Stimulated activated CD4-positive, alpha-beta T cell treated with anti-CD3 and anti-CD28 coated beads, Interleukin-1b, Interleukin-23, amount 100 ng/mL, for 4 hours (primary cell): ENCODE data around the gene TNS1.

Experiments used
- DNase-seq, 2 donors: peaks; one replicate each; pipeline ENCODE4 v3.0.0-alpha.2; 2020; ENCODE audit warnings: low read depth in 2 of 2

TNS1 gene

DNA sequence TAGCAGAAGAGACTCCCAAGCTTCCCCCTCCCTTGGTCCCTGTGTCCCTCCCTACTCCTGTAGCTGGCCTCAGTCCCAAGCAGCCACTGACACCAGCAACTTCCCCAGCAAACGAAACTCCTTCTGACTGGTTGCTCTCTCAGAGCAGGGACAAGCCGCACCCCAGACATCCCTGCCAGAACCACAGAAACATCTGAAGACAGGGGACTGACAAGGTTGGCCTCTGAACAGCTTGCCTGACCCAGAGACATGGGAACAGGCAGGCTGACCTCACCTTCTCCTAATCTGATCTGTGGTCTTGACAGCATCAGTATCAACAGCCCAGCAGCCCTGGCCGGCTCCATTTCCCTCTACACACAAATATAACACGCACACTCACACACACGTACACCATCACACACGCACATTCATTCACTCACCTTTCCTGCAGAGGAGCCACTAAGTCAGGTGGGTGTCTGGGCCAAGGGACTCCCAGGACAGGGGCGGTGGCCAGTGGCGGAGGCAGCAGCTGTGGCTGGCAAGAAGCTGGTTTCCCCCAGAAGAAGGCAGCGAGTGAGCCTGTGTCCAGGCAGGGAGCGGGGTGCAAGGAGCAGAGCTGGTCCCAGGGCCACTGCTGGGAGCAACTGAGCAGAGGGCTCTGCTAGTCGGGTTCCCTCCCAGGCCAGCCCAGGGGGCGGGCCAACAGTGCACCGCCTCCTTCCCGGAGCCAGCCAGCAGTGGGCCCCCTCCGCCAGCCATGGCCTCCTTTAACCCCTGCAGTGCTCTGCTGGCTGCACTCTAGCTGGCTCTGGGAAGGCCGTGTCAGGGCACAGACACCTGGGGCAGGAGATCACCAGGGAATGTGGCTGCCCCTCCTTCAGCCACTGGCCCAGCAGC, 59.1 kb downstream of the TNS1 start:
- DNase-seq = no peak

DNA sequence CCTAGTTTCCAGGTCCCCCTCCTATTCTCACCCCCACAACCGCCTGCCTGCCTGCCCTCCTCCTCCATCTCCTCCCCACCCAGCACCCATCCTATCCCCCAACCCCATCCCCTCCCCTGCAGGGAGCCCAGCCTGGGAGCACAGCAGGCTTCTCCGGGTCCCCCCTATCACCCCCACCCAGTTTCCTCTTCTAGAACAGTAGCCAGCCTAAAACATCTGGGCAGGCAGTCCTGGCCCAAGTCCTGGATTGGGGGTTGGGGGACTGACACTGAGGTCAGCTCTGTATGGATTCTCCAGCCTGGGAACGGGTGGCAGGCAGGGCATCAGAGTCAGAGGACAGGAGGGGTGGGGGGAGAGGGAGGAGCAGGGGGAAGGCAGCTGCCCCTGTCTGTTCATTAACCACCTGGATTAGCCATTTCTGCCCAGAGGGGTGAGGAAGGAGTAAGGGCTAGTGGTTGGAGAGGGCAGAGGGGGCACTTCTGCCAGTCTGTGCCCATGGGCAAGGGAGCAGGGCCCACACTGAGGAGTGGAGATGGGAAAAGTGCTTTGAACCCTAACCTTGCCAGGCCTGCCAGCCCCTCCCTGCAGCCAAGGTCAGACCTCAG, 60.0 kb downstream of the TNS1 start:
- DNase-seq = no peak

- DNase-seq = no peak
These were observed 60.7 kb downstream of the TNS1 start for GRCh38 chr2:217941886-217942728.

GRCh38 chr2:217941339-217941738, 61.5 kb downstream of the TNS1 start:
- no peak for DNase-seq

GRCh38 chr2:217940261-217941220, 62.3 kb downstream of the TNS1 start:
- no peak for DNase-seq

DNA sequence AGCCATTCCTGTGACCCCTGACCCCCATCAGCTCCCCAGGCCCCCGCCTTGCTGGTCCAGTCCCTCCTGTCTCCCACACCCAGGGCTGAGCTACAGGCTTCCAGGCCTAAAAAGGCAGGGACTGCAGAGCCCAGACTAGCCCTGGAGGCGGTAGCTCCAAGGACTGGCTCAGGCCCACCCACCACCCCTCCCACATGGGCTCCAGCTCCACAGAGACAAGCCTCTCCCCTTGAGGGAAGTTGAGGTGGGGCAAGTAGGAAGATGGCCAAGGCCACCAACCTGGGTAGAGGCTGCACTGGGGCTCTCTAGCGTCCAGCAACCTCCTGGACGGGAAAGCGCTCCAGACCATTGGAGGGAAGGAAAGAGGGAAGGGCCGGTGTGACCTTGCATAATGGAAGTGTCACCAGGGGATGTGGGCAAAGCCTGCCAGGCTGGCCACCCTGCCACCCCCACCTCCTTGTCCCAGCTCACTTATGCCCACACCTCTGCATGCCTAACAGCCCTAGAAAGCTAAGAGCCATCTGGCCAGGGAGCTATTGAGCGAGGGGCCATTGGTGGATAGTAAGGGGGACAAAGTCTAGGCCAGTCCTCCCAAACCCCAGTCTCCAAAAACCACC, 63.1 kb downstream of the TNS1 start:
- no peak for DNase-seq

DNA sequence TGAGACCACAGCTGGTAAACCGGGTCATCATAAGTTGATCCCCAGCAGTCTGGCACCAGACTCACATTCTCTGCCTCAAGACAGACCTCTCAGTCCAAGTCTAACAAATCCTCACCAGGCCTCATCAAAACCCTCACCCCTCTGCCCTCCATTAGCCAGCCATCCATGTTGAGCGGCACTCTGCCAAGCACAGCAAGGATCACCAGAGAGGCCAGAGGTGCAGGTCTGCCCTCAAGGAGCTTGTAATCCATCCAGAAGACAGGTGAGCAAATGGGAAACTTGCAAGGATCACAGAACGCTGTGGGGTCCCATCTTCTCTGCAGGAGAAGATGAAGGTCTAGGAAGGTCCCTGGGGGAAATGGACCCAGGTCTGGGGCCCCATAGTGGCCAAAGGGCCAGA, 63.6 kb downstream of the TNS1 start:
- no peak for DNase-seq

- DNase-seq = no peak
These were observed 64.8 kb downstream of the TNS1 start for GRCh38 chr2:217938036-217938435.

DNA sequence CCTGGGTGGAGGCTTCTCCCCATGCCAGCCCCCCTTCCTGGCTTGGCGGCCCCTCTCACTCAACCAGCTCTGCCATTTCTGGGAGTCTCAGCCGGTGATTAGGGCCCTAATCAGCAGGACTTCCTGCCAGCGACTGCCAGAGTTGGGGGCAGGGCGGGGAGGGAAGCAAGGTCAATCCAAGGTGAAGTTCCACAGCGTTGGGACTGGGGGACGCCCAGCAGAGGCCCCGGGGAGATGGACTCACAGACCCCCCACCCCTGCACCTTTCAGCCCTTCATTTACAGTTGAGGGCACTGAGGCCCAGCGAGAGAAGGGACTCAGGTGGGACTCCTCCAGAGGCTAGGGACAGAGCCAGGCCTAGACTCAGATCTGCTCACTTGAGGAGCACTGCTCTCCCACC, 65.3 kb downstream of the TNS1 start:
- no peak for DNase-seq

GRCh38 chr2:217936952-217937351, 65.8 kb downstream of the TNS1 start:
- no peak for DNase-seq

- DNase-seq = no peak
These were observed 66.7 kb downstream of the TNS1 start for GRCh38 chr2:217935901-217936684.

DNA sequence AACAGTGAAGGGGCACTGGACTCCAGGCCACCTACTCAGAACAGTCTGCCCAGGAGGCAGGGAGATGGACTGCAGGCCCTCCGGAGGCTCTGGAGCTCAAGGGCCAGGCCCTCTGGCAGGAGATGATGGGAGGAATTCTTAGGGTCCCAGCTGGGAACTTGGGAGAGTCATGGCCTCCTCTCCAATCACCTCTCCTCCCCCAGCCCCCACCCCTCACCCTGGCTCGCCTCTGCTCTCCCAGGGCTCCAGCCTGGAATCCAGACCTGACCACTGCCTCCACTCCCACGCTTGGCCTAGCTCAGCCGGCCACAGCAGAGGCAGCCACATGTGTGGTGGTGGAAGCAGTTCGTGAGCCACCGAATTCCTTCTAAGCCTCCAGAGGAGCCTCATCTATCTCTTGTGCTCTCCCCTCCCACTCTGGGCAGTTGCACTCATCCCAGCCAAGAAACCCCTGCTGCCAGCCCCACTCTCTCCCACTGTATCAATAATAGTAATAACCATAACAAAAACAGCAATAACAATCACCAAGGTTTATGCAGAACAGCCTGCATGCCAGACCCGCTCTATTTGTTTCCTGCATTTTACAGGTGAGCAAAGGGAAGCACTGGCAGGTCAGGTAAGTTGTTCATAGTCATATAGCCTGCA, 67.4 kb downstream of the TNS1 start:
- DNase-seq = no peak

- DNase-seq = no peak
These were observed 68.3 kb downstream of the TNS1 start for GRCh38 chr2:217934321-217935131.

GRCh38 chr2:217933617-217933993, 69.2 kb downstream of the TNS1 start:
- DNase-seq = no peak

GRCh38 chr2:217932803-217933616, 69.8 kb downstream of the TNS1 start:
- no peak for DNase-seq

- DNase-seq = no peak
These were observed 70.8 kb downstream of the TNS1 start for GRCh38 chr2:217931846-217932560.
